SK-N-MC (cell line): ENCODE results near the gene ALKBH2.

Source experiments
- EZH2 ChIP-seq: fragments of 200-600 bp; sonication (generic); IDR thresholded peaks from one replicate; pipeline ENCODE4 v1.6.1; 2017; ENCODE audit warnings: antibody characterized with exemption
- POLR2AphosphoS5 ChIP-seq: IDR thresholded peaks from 2 replicates; pipeline ENCODE4 v1.6.1; 2012; ENCODE audit warnings: mild to moderate bottlenecking, low read depth, low read length, borderline replicate concordance

GRCh38 chr12:109120095-109120494, 26.8 kb upstream of the ALKBH2 start:
- no peak for TF ChIP-seq EZH2
- no peak for TF ChIP-seq POLR2AphosphoS5
